Lower leg skin (tissue), 4 donors: Measurements from ENCODE around the gene ADGRF5. TPM values are rescaled to one million over a fixed set of nuclear protein-coding genes. Genes with fewer than 3 reads are reported as not detected.

Experiments used
- DNase-seq, 2 donors: peaks; one replicate each; pipeline ENCODE4 v3.0.0-alpha.2; 2019; ENCODE audit warnings: low spot score in 2 of 2
- H3K4me3 ChIP-seq: fragments of 200-600 bp; sonication (generic); 2 replicates; pipeline ENCODE4 v1.5.1; 2017; ENCODE audit warnings: mild to moderate bottlenecking, low read depth; ENCODE audit not compliant: poor library complexity, severe bottlenecking
- CTCF ChIP-seq, 3 donors: fragments of 450-650 bp; IDR thresholded peaks; one replicate each; pipeline ENCODE4 v1.5.1; 2016; ENCODE audit warnings: antibody characterized with exemption in 3 of 3, mild to moderate bottlenecking in 3 of 3, moderate library complexity in 2 of 3
- POLR2A ChIP-seq, 2 donors: fragments of 450-650 bp; IDR thresholded peaks; one replicate each; pipeline ENCODE4 v1.6.1; 2016 to 2017; ENCODE audit warnings: antibody characterized with exemption in 2 of 2, mild to moderate bottlenecking in 1 of 2, moderate library complexity in 1 of 2
- WGBS, 2 donors: methylation state at CpG; one replicate each; pipeline ENCODE4 v1.1.5; 2018; 5-methylcytosine and 5-hydroxymethylcytosine counted together
- intact Hi-C: fragments of 100-400 bp; cut with DNase I; formaldehyde crosslinking; loops from one replicate; pipeline ENCODE4 v1.15.0; 2023; ENCODE audit warnings: low total_unique reads
- total RNA-seq, 4 donors: library from RNA; depleted of rRNA; stranded (reverse); fragments of >200 nt; gene quantifications; one replicate each; pipeline ENCODE4 v1.1.0, GENCODE V29; 2016

ADGRF5 gene
- total RNA-seq, 4 donors from 2014 or later = 3.4 to 14.3 (median 7.4) TPM

DNA sequence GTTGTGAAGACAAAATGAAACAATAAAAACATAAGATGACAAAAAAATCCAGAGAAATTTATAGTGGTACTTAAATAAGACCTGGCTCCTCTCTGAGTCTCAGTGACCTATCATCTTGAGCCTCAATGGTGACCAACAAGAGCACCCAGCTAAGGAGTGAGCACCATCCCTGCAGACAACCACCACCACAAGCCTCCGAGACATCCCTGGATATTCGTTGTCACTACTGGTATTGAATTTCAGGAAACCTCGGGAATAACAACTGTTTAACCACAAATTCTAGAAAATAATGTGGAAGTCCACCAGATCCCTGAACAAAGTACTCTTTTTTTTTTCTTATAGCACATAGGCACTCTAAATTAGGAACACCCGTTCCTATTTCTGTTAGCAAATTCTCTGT lies 32.2 kb upstream of the ADGRF5 start:
- intact Hi-C loops = no loop called here
- 70 to 72% methylated on average over 4 of the region's 4 CpGs for WGBS, 2 donors
- TF ChIP-seq CTCF (IDR thresholded peaks at IDR 0.05) = no peak
- no peak for TF ChIP-seq POLR2A (IDR thresholded peaks at IDR 0.05)

DNA sequence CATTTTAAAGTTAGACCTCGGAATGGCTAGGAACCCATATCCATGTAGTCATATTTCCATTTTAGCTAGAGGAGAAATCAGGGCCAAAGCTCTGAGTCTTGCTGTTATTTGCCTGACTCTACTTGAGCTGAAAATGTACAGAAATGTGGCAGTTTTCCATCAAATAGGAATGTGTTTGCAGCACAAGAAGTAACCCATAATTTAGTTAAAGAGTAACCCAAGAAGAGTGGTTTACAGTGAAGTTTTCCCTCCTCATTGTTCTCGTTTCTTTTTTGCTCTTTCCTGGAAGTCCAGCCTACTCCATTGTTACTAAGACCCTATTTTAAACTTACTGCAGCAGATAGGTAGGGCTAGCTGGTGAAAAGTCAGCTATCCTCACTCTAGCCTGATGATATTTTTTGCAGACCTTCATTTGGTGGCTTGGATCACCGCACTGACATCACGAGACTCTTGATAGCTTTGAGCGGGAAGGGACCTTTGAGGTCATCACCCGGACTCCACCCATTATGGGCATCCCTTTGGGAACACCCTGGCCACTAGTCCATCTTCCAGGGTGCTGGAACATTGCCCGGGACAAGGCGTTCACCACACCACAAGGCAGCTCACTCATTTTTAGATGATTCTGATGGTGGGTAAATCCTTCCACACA lies 28.0 kb upstream of the ADGRF5 start:
- DNase-seq = peak in 1 of 2 donors; percentile 25
- no peak overlapping the region for H3K4me3 ChIP-seq
- intact Hi-C loops = no loop called here
- 62% methylated on average over 8 of the region's 8 CpGs for WGBS, 2 donors
- TF ChIP-seq POLR2A (IDR thresholded peaks at IDR 0.05) (no peak), CTCF (IDR thresholded peaks at IDR 0.05) (no peak)

More for the DNA sequence above, 32.2 kb upstream of the ADGRF5 start:
- H3K4me3 ChIP-seq = no peak overlapping the region
- no peak for DNase-seq

DNA sequence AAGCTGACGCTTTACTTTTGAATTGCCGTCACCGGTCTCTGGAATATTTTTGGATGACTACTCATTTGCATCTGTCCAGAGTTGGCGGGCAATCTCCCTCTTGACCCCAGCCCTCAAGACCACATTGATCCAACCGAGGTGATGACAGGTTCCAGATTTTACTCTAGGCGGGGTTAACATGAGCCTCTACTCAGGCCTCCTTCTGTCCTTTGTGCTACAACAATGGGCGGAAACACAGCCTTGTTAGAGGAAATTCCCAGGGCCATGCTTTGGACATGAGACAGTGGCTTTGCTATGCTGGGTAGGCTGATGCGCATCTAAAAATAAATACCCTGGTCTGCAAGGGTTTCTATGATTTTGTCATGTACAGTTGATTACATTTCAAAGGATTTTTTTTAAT lies 27.0 kb upstream of the ADGRF5 start:
- H3K4me3 ChIP-seq = no peak overlapping the region
- intact Hi-C loops = no loop called here
- 82% methylated on average over 8 of the region's 8 CpGs for WGBS, 2 donors
- no peak for DNase-seq
- TF ChIP-seq CTCF (IDR thresholded peaks at IDR 0.05) (no peak), POLR2A (IDR thresholded peaks at IDR 0.05) (no peak)

DNA sequence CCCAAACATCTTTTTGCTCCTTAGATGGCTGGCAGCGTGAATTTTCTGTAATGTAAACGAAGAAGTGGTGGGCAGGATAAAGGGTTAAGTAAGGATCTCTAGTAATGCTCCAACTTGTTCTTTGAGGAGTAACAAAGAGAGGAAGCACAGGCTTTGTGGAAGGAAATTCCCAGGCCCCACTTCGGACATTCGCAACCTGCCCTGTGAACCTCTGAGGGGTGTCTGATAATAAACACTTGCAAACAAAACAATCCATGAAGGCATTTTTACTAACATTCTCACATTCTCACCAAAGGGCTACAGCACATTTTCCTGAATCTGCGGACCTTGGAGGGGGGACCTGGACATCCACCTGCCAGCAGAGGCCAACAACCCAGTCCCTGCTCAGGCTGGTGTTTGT lies 25.8 kb upstream of the ADGRF5 start:
- no peak for DNase-seq
- no peak overlapping the region for H3K4me3 ChIP-seq
- TF ChIP-seq POLR2A (IDR thresholded peaks at IDR 0.05) (no peak), CTCF (IDR thresholded peaks at IDR 0.05) (no peak)
- 73 to 85% methylated on average over 5 of the region's 5 CpGs for WGBS, 2 donors
- intact Hi-C loops = no loop called here

DNA sequence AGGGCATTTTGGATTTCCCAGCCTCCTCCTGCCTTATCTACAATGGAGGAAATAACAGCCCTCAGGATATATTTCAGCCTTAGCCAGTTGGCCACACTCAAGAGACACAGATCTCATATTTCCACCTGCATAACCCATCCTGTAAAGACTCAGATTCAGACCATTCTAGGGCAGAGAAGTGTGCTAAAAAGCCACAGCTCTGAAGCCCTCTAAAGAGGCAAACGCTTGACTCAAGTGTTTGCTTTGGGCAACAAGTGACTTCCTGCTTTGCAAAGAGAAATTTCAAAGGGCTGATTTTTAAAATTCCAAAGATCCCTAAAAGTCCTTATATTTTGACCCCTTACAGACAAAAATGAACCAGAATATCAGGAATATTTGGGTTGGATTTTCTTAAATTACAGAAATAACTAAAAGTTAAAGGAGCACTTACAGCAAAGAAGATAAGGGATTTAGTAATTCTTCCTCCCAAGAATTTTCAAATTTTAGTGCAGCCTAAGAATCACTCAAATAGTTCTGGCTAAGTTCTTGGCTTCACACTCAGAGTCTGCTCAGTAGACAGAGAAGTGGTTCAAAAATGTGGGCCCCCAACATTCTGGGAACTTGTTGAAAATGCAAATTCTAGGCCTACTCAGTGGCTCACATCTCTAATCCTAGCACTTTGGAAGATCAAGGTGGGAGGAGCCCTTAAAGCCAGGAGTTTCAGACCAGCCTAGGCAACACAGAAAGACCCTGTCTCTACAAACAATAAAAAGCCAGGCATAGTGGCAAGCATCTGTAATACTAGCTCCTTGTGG lies 18.9 kb upstream of the ADGRF5 start:
- no peak for TF ChIP-seq POLR2A (IDR thresholded peaks at IDR 0.05)
- TF ChIP-seq CTCF (IDR thresholded peaks at IDR 0.05) = no peak
- WGBS, 2 donors = 62 to 67% methylated on average over 1 of the region's 1 CpG
- no peak for DNase-seq
- no peak overlapping the region for H3K4me3 ChIP-seq
- intact Hi-C loops = no loop called here
